CD4-positive, alpha-beta T cell treated with Interleukin-10 for 1 hour (primary cell): ENCODE results near the gene GABARAPL2.

Source experiments
- DNase-seq: peaks from one replicate; pipeline ENCODE4 v3.0.0-alpha.2; 2020

The GABARAPL2 gene

GRCh38 chr16:75593308-75593707 lies 27.1 kb downstream of the GABARAPL2 start:
- no peak for DNase-seq

DNA sequence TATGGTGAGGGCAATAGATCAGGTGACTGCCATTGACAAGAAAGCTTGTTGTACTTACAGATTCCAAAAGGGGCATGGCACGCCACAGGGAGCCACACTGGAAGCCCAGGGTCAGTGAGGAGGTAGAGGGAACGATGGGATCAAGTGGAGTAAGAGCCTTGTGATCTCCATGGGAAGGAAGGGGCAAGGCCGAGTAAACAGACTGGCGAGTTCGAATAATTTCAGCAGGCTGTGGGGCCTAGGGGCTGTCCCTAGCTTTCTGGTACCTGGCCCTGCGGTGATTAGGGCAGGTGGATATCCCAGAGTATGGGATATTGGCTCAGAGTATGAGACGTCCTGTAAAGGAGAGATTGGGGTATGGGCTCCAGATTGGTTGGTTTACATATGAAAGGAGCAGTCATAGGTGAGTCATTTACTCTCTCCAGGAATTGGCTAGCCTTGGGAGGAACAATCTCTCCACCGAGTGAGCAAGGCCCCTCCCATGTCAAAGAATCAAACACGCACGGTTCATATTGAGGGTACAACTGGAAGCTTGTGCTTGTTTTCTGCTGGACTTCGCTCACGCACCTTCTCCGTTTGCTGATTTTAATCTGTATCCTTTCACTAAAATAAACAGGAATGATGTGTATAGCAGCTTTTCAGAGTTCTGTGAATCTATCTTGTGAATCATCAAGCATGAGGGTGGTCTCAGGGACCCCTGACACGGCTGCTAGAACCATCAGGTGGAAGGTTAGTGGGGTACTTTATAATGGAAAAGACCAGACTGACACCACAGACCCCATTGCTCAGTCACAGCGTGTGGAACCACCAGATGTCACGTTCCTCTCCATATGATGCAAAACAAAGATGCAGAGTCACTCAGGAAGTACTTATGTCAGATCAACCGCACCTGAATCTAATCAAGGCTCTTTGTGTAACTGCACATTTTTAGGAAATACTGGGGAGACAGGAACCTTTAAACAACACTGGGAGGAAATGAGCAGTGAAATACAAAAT lies 27.9 kb downstream of the GABARAPL2 start:
- DNase-seq, result no peak

DNA sequence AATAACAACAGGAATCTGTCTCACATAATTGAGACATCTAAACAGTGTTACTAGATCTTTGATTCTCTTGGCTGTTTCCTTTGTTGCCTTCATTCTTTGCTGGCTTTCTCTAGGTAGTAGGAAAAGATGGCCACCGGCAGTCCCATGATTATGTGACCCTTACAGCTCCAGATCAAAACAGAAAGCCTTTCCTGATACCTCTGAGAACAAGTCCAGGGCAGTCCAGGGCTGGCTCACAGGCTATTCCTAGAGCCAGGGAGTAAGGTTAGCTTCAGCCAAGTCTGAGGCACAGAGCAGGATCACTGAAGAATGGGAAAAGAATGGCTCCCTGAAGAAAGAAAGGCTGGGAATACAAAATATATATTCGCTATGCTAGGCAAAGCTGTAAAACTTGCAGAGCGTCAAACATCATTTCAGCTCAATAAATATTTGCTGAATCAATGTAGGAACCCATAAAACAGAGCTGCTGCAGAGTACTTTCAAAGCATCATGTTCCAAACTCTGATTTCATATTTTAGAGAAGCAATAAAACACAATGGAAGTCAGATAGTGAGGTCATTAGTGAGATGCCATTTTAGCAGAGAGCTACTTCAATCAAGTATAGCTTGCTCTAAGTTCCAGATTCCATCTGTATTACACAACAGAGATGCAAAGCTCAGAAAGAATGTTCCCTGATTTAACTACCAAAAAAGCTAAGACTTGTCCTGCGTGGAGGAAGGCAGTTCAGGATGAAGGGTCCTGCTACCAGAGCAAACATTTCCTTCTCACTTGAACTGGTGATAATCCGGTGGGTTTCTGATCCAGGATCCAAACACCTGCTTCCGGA lies 33.5 kb downstream of the GABARAPL2 start:
- no peak for DNase-seq

- no peak for DNase-seq
Measured at GRCh38 chr16:75603241-75603640, 37.1 kb downstream of the GABARAPL2 start.

GRCh38 chr16:75606507-75606906 lies 40.3 kb downstream of the GABARAPL2 start:
- no peak for DNase-seq

GRCh38 chr16:75614066-75614897 lies 48.1 kb downstream of the GABARAPL2 start:
- DNase-seq, result no peak

DNA sequence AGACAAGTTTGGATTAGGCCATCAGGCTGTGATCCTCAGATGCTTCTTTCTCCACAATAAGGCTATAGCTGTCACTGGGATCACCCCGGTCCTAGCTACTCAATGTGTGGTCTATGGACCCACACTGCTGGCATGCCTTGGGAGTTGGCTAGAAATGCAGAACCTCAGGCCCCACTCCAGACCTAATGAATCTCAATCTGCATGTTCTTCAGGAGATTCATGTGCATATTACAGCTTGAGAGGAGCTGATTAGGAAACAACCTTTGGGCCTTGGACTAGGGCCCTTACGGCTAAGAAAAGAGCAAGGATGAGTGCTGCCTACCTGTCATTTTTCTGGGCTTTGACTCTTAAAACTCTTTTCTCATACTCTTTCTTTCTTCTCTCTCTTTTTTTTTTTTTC lies 49.4 kb downstream of the GABARAPL2 start:
- DNase-seq, result no peak

- peak; percentile 58 for DNase-seq
Measured at GRCh38 chr16:75616521-75617010, 50.4 kb downstream of the GABARAPL2 start.

DNA sequence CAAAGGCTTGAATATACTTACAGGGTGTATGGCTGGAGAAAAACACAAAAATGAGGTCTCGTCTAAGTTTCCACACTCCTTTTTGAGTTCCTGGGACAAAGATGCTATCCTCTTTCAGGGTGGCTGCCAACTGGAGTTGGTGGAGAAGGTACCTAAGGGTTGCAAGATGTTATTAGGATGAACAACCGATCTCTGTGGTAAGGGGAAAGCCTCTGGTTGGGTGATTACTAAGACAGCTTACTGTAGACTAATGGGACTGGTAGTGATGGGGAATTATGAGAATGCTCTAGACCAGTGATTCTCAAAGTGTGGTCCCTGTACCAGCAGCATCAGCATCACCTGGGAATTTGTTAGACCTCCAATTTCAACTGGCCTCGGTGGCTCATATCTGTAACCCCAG lies 50.9 kb downstream of the GABARAPL2 start:
- DNase-seq, result no peak

DNA sequence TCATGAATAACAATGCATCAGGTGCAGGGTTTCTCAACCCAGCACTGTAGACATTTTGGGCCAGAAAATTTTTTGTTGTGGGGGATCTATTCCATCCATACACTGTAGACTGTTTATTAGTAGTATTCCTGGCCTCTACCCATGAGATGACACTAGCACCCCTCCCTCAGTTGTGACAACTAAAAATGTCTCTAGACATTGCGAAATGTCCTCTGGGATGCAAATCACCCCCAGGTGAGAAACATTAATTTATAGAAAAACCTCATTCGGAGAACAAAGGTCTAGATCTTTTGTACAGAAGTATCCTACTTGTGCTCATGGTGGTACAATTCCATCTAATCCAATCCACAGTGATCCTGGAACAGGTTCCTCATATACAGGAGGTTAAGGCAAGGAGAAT lies 52.6 kb downstream of the GABARAPL2 start:
- DNase-seq, result no peak

- peak; percentile 83 for DNase-seq
Measured at GRCh38 chr16:75620326-75621169, 54.4 kb downstream of the GABARAPL2 start.

DNA sequence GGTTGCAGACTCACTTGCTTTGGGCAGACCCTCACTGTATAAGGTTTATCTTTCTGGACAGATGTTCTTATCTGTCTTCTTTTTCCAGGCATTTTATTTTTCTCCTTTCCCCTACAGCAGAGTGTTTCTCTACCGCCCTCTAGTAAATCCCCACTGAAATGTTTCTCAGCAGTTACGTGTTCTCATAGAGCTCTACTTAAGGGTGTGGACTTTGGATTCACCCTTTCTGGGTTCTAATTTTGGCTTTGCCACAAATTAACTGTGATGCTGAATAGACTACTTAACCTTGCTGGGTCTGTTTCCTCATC lies 54.9 kb downstream of the GABARAPL2 start:
- peak; percentile 59 for DNase-seq

DNA sequence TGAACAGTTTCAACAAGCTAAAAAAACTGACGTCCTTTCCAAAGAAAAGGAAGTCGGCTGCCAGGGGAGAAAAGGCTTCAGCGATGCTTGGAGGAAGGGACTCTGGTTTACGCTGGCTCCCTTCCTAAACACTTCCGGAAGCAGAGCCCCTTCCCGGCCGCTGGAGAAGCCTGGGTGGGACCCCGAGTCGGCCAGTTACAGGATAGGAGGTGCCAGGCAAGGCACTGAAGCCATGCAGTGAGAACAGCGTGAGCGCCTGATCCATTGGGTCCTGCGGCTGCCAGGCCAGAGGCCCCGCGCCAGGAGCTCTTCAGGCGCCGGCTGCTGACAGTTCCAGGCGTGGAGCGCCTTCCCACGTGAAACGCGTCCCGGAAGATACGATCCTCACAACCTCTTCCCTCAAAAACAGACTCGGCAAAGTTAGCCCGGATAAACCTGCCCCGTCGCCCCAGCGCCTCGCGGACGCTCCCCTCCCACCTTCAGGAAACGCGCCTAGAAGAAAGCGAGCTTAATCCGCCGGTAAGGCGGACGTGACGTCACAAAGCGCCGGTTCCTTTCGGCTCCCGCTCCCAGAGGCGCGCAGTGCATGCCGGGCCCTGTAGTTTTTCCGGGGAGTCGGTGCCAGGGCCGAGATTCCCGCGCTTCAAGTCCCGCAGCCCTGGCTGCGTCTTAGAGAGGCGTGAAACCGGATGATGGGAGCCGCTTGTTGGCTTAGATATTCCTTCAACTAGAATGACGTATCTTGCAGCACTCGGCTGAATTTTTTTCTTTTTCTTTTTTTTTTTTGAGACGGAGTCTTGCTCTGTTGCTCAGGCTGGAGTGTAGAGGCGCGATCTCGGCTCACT lies 56.8 kb downstream of the GABARAPL2 start, which contains the start of gene ADAT1:
TSS of gene ADAT1 (minus strand) at position 521 of the 845 bp plus-strand sequence. CDS start 2,482 bp downstream, outside the sequence.
- peak; percentile 98 for DNase-seq

- DNase-seq, result no peak
Measured at GRCh38 chr16:75624921-75625334, 58.7 kb downstream of the GABARAPL2 start.

DNA sequence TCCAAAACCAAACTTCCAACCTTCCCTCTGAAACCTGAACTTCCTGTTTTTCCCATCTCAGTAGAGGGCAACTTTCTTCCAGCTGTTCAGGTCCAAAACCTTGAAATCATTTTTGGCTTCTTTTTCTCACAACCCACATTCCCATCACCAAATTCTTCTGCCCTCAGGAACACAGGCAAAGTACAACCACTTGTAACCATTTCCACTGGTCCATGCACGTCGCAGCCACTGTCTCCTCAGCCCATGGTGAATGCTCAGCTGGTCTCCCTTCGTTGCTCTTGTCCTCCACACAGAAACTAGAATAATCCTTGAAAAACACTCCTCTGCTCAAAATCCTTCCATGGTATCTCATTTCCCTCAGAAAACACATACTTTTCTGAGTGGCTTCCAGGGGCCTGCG lies 60.6 kb downstream of the GABARAPL2 start:
- DNase-seq, result no peak
